Measurements from ENCODE around the gene CDKN2B-AS1.

DNA sequence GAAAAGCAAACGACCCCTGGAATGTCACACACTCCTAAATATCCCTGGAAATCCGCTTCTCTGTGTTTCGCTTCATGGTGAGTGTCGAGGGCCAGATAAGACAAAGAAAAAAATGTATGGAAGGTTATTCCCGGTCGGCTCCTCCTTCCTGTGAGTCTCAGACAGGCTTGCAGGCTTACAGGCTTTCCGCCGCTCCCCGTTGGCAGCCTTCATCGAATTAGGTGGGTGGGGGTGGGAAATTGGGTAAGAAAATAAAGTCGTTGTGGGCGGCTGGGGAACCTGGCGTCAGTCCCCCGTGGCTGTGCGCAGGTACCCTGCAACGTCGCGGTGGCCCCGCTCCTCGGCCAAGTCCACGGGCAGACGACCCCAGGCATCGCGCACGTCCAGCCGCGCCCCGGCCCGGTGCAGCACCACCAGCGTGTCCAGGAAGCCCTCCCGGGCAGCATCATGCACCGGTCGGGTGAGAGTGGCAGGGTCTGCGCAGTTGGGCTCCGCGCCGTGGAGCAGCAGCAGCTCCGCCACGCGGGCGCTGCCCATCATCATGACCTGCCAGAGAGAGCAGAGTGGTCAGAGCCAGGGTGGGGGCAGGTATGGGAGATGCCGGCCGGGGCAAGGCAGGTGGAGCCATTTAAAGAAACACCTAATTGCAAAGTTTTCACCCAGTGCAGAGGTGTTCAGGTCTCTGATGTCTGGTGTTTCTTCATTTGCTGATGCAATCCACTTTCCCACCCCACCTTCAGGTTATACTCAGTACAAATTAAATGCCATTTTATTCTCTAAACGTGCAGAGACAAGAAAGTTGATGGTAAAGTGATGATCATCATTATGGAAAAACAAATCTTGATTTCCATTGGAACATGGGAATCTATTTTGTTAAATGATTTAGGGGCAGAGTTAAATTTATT is 11.4 kb downstream of the CDKN2B-AS1 start:
- TF ChIP-seq POLR2AphosphoS5 (IDR thresholded peaks at IDR 0.05) (no peak), POLR2A (IDR thresholded peaks at IDR 0.05) (no peak), EP300 (IDR thresholded peaks at IDR 0.05) (no peak)
- TF ChIP-seq, protein P1, sequence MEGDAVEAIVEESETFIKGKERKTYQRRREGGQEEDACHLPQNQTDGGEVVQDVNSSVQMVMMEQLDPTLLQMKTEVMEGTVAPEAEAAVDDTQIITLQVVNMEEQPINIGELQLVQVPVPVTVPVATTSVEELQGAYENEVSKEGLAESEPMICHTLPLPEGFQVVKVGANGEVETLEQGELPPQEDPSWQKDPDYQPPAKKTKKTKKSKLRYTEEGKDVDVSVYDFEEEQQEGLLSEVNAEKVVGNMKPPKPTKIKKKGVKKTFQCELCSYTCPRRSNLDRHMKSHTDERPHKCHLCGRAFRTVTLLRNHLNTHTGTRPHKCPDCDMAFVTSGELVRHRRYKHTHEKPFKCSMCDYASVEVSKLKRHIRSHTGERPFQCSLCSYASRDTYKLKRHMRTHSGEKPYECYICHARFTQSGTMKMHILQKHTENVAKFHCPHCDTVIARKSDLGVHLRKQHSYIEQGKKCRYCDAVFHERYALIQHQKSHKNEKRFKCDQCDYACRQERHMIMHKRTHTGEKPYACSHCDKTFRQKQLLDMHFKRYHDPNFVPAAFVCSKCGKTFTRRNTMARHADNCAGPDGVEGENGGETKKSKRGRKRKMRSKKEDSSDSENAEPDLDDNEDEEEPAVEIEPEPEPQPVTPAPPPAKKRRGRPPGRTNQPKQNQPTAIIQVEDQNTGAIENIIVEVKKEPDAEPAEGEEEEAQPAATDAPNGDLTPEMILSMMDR (IDR thresholded peaks at IDR 0.05), result no peak
